ENCODE results near the gene ADISSP. TPM values are rescaled to one million over a fixed set of nuclear protein-coding genes. Genes with fewer than 3 reads are reported as not detected.
A peak's percentile ranks its signal among the peaks of the same experiment; 100 is the strongest.

ADISSP gene
- total RNA-seq, result 10 to 100 TPM; 11.6 to 17.0 (median 16.3) TPM

GRCh38 chr20:3767427-3768341, at the start of gene ADISSP:
Gene ADISSP, minus strand, starts transcription at chr20:3767753. Its CDS starts 7,653 bp downstream, at chr20:3760100.
- TF ChIP-seq, protein P1, sequence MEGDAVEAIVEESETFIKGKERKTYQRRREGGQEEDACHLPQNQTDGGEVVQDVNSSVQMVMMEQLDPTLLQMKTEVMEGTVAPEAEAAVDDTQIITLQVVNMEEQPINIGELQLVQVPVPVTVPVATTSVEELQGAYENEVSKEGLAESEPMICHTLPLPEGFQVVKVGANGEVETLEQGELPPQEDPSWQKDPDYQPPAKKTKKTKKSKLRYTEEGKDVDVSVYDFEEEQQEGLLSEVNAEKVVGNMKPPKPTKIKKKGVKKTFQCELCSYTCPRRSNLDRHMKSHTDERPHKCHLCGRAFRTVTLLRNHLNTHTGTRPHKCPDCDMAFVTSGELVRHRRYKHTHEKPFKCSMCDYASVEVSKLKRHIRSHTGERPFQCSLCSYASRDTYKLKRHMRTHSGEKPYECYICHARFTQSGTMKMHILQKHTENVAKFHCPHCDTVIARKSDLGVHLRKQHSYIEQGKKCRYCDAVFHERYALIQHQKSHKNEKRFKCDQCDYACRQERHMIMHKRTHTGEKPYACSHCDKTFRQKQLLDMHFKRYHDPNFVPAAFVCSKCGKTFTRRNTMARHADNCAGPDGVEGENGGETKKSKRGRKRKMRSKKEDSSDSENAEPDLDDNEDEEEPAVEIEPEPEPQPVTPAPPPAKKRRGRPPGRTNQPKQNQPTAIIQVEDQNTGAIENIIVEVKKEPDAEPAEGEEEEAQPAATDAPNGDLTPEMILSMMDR (IDR thresholded peaks at IDR 0.05), result peak in 1 of 6 experiments; percentile 19
- peak in 1 of 2 donors; percentile 73 for TF ChIP-seq POLR2A (IDR thresholded peaks at IDR 0.05)
- 0% methylated on average over 15 to 44 of the region's 80 CpGs for WGBS, 2 donors
- no peaks in the 10 kb centered on the region for H3K9me3 ChIP-seq
- H3K4me1 ChIP-seq, result peaks cover 10 to 26% of the 10 kb centered on the region in 2 donors
- no peaks in the 10 kb centered on the region for H3K27me3 ChIP-seq
- H3K27ac ChIP-seq, result peak within 1 kb of the TSS; percentile 70 to 88 (median 86)
- intact Hi-C loops (cut with DNase I), result no loop called here
- H3K36me3 ChIP-seq, result no peaks in the 10 kb centered on the region
- DNase-seq, result peak; percentile 98 to 99
- peak within 1 kb of the TSS; percentile 71 to 83 (median 80) for H3K4me3 ChIP-seq (replicated peaks in 1 of 3)

GRCh38 chr20:3815703-3816315, 48.3 kb upstream of the ADISSP start:
- no peak overlapping the region for H3K27ac ChIP-seq
- H3K27me3 ChIP-seq, result no peaks in the 10 kb centered on the region
- H3K4me3 ChIP-seq (replicated peaks in 1 of 3), result no peak overlapping the region
- 78 to 79% methylated on average over 9 of the region's 9 CpGs for WGBS, 2 donors
- peaks cover 27 to 39% of the 10 kb centered on the region in 2 donors for H3K4me1 ChIP-seq
- DNase-seq, result no peak
- no peaks in the 10 kb centered on the region for H3K9me3 ChIP-seq
- TF ChIP-seq, protein P1 (IDR thresholded peaks at IDR 0.05), result no peak
- TF ChIP-seq POLR2A (IDR thresholded peaks at IDR 0.05), result no peak
- intact Hi-C loops (cut with DNase I), result no loop called here
- H3K36me3 ChIP-seq, result no peaks in the 10 kb centered on the region

DNA sequence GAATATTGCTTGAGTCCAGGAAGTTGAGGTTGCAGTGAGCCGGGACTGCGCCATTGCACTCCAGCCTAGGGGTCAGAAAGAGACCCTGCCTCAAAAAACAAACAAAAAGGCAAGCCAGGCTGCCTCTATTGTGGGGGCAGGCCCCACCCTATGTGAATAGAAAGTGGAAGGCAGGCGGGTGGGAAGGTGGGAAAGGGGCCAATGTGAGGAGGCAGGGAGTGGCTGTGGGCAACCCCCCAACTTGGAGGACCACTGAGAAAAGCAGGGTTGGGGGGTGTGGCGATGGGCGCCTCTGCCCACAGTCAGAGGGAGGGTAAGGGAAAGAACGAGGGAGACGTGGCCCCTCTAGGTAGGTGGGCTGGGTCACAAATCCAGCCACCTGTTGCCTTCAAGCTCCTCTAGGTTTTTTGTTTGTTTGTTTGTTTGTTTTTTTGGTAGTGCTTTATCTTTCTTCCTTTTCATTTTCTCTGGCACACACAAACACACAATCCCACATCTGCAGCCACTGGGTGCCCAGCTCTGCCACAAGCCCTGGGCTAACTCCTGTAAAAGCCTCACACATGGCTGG, 47.5 kb upstream of the ADISSP start:
- H3K4me3 ChIP-seq (replicated peaks in 1 of 3), result no peak overlapping the region
- no peaks in the 10 kb centered on the region for H3K36me3 ChIP-seq
- no peak for DNase-seq
- no peaks in the 10 kb centered on the region for H3K27me3 ChIP-seq
- no peak overlapping the region for H3K27ac ChIP-seq
- intact Hi-C loops (cut with DNase I), result no loop called here
- H3K9me3 ChIP-seq, result no peaks in the 10 kb centered on the region
- peaks cover 35 to 45% of the 10 kb centered on the region in 2 donors for H3K4me1 ChIP-seq
- TF ChIP-seq, protein P1 (IDR thresholded peaks at IDR 0.05), result no peak
- no peak for TF ChIP-seq POLR2A (IDR thresholded peaks at IDR 0.05)
- 79 to 88% methylated on average over 7 of the region's 7 CpGs for WGBS, 2 donors

DNA sequence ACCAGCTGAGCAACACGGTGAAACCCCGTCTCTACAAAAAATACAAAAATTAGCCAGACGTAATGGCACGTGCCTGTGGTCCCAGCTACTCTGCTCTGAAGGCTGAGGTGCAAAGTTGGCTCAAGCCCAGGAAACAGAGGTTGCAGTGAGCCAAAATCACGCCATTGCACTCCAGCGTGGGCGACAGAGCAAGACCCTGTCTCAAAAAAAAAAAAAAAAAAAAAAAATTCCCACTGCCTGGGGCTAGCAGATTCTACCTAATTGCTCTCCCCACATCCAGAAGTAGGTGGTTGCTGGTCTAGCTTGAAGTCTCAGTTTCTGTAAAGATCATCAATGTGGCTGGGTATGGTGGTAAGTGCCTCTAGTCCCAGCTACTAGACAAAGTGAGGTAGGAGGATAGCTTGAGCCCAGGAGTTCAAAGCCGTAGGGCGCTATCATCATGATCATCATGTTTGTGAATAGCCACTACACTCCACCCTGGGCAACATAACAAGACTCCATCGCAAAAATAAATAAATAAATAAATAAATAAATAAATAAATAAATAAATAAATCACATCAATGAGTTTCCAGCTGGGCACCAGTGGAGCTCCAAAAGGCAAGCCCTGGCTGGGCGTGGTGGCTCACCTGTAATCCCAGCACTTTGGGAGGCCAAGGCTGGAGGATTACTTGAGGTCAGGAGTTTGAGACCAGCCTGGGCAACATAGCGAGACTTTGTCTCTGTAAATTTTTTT, 46.5 kb upstream of the ADISSP start:
- Histone ChIP-seq H3K27me3 (no peaks in the 10 kb centered on the region), H3K27ac (peak overlapping the region; percentile 87 to 98 (median 97)), H3K4me3 (replicated peaks in 1 of 3) (no peak overlapping the region), H3K4me1 (peaks cover 29 to 44% of the 10 kb centered on the region in 2 donors), H3K36me3 (no peaks in the 10 kb centered on the region), H3K9me3 (no peaks in the 10 kb centered on the region)
- DNase-seq, result peak; percentile 58 to 63
- 60 to 76% methylated on average over 12 of the region's 12 CpGs for WGBS, 2 donors
- TF ChIP-seq POLR2A (IDR thresholded peaks at IDR 0.05), result no peak
- TF ChIP-seq, protein P1 (IDR thresholded peaks at IDR 0.05), result no peak
- intact Hi-C loops (cut with DNase I), result no loop called here

Data from thyroid gland (tissue), 4 donors.